Astrocyte (in vitro differentiated cells and primary cell): Measurements from ENCODE around the gene DHRS2. TPM values are rescaled to one million over a fixed set of nuclear protein-coding genes. Genes with fewer than 3 reads are reported as not detected.
A peak's percentile ranks its signal among the peaks of the same experiment; 100 is the strongest.
"Not testable (repeated sequence)": the region's sequence is repeated elsewhere in the genome, so short reads cannot be mapped to it uniquely, and the experiment has no call there.

ENCODE experiments used
- DNase-seq: peaks from one replicate; pipeline ENCODE4 v3.0.0-alpha.2; 2010; ENCODE audit warnings: low read depth
- FAIRE-seq: peaks from 2 replicates; lab custom pipeline; 2011; peaks lifted over from hg19 to GRCh38; lab: Jason Lieb, UNC
- H2AFZ ChIP-seq: 2 replicates; pipeline ENCODE4 v1.6.0; 2012; ENCODE audit warnings: low read depth, low read length, inconsistent platforms
- H3K27ac ChIP-seq: 2 replicates; pipeline ENCODE4 v1.5.1; 2011; ENCODE audit warnings: low read depth, low read length, inconsistent platforms
- H3K27me3 ChIP-seq: 2 replicates; pipeline ENCODE4 v1.6.0; 2011; ENCODE audit warnings: low read length, inconsistent platforms; ENCODE audit not compliant: insufficient read depth
- H3K36me3 ChIP-seq: 2 replicates; pipeline ENCODE4 v1.5.1; 2011; ENCODE audit warnings: low read length, inconsistent platforms; ENCODE audit not compliant: insufficient read depth
- H3K4me1 ChIP-seq: 2 replicates; pipeline ENCODE4 v1.5.1; 2011; ENCODE audit warnings: low read length, inconsistent platforms; ENCODE audit not compliant: insufficient read depth
- H3K4me2 ChIP-seq: 2 replicates; pipeline ENCODE4 v1.6.0; 2012; ENCODE audit warnings: low read length, inconsistent platforms
- H3K4me3 ChIP-seq: 2 replicates; pipeline ENCODE4 v1.5.1; 2011; ENCODE audit warnings: low read depth, mild to moderate bottlenecking, low read length, inconsistent platforms; ENCODE audit not compliant: insufficient read depth
- H3K79me2 ChIP-seq: 2 replicates; pipeline ENCODE4 v1.6.0; 2012; ENCODE audit warnings: mild to moderate bottlenecking, low read length, inconsistent platforms; ENCODE audit not compliant: insufficient read depth
- H3K9ac ChIP-seq: 2 replicates; pipeline ENCODE4 v1.6.0; 2012; ENCODE audit warnings: mild to moderate bottlenecking, low read length, inconsistent platforms
- H3K9me3 ChIP-seq: 2 replicates; pipeline ENCODE4 v1.5.1; 2012; ENCODE audit warnings: low read depth, mild to moderate bottlenecking, low read length, inconsistent platforms; ENCODE audit not compliant: insufficient read depth
- H4K20me1 ChIP-seq: 2 replicates; pipeline ENCODE4 v1.6.0; 2012; ENCODE audit warnings: low read length, inconsistent platforms; ENCODE audit not compliant: insufficient read depth
- H3K27ac Mint-ChIP-seq: one replicate; pipeline ENCODE4 v1.8.0; 2021; ENCODE audit warnings: mild to moderate bottlenecking, mixed read lengths; ENCODE audit not compliant: unreplicated experiment
- H3K27me3 Mint-ChIP-seq: one replicate; pipeline ENCODE4 v1.8.0; 2021; ENCODE audit warnings: low read depth, mixed read lengths; ENCODE audit not compliant: unreplicated experiment
- H3K36me3 Mint-ChIP-seq: one replicate; pipeline ENCODE4 v1.8.0; 2021; ENCODE audit warnings: low read depth, mixed read lengths; ENCODE audit not compliant: unreplicated experiment
- H3K4me1 Mint-ChIP-seq: one replicate; pipeline ENCODE4 v1.8.0; 2021; ENCODE audit warnings: low read depth, mixed read lengths; ENCODE audit not compliant: unreplicated experiment
- H3K4me3 Mint-ChIP-seq: one replicate; pipeline ENCODE4 v1.8.0; 2021; ENCODE audit warnings: mild to moderate bottlenecking, moderate library complexity, mixed read lengths; ENCODE audit not compliant: unreplicated experiment
- H3K9me3 Mint-ChIP-seq: one replicate; pipeline ENCODE4 v1.8.0; 2021; ENCODE audit warnings: mild to moderate bottlenecking, mixed read lengths; ENCODE audit not compliant: unreplicated experiment
- CTCF ChIP-seq: IDR thresholded peaks from 2 replicates; pipeline ENCODE4 v1.5.1; 2011; ENCODE audit warnings: low read depth, mild to moderate bottlenecking, inconsistent platforms, low read length, moderate library complexity; ENCODE audit not compliant: insufficient read depth
- EZH2 ChIP-seq: IDR thresholded peaks from 2 replicates; pipeline ENCODE4 v1.6.1; 2012; ENCODE audit warnings: mild to moderate bottlenecking, low read length, inconsistent platforms; ENCODE audit not compliant: insufficient read depth
- total RNA-seq: library from RNA; stranded (reverse); gene quantifications from 2 replicates; pipeline ENCODE4 v1.2.1, GENCODE V29; 2021

DHRS2 gene
- total RNA-seq, 1 donor from 2014 or later: 1.1 TPM

DNA sequence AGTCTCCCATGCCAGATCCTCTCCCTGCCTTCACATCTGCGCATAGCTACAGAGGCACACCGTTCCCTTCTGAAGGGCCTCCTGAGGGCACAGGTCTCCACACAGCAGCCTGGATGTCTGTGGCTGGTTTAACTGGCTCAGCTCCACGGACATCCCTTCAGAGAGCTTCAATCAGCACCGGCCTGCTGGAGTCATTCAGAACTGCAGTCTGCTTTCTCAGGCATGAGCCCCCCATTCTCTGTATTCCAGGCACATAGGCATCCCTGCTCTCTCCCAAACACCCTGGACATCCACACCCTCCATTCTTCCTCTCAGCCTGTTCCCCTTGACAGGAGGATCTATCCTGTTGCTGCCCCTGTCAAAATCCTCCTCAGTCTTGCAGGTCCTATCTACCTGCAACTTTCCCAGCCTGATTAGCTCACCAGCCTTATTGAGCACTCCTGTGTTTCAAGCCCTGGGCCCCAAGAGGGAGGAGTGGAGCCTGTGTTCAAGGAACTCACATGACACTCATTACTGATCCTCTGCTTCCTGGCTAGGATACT lies 2.9 kb upstream of the DHRS2 start:
- Histone ChIP-seq H3K27ac (no peak overlapping the region), H3K4me2 (no peak overlapping the region), H3K36me3 (no peaks in the 10 kb centered on the region), H3K9me3 (no peaks in the 10 kb centered on the region), H2AFZ (no peak overlapping the region), H4K20me1 (no peaks in the 10 kb centered on the region), H3K4me3 (no peak overlapping the region), H3K4me1 (no peaks in the 10 kb centered on the region), H3K9ac (no peak overlapping the region), H3K27me3 (no peaks in the 10 kb centered on the region), H3K79me2 (no peaks in the 10 kb centered on the region)
- H3K4me3 Mint-ChIP-seq: no peak overlapping the region
- no peak overlapping the region for H3K27ac Mint-ChIP-seq
- peaks cover 20% of the 10 kb centered on the region for H3K4me1 Mint-ChIP-seq
- FAIRE-seq: no peak
- no peaks in the 10 kb centered on the region for H3K36me3 Mint-ChIP-seq
- H3K9me3 Mint-ChIP-seq: peaks cover 9% of the 10 kb centered on the region
- TF ChIP-seq CTCF: no peak
- TF ChIP-seq EZH2: no peak
- H3K27me3 Mint-ChIP-seq: peaks cover 5% of the 10 kb centered on the region
- DNase-seq: no peak

DNA sequence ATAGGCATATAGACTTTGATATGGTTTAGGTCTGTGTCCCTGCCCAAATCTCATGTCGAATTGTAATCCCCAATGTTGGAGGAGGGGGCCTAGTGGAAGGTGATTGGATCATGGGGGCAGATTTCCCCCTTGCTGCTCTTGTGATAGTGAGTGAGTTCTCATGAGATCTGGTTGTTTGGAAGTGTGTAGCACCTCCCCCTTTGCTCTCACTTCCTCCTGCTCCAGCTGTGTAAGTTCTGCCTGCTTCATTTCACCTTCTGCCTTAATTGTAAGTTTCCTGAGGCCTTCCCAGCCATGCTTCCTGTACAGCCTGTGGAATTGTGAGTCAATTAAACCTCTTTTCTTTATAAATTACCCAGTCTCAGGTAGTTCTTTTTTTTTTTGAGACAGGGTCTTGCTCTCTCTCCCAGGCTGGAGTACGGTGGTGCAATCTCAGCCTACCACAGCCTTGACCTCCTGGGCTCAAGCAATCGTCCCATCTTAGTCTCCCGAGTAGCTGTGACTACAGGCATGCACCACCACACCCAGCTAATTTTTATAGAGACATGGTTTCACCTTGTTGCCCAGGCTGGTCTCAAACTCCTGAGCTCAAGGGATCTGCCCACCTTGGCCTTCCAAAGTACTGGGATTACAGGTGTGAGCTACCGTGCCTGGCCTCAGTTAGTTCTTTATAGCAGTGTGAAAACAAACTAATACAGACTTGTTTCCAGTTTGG lies 1.3 kb upstream of the DHRS2 start:
- H3K27me3 ChIP-seq, H3K9me3 ChIP-seq, FAIRE-seq, H3K9ac ChIP-seq, H3K4me3 Mint-ChIP-seq, H3K27me3 Mint-ChIP-seq, H3K36me3 Mint-ChIP-seq, H4K20me1 ChIP-seq, H3K4me2 ChIP-seq, H3K27ac ChIP-seq, DNase-seq, H3K4me1 ChIP-seq, H3K9me3 Mint-ChIP-seq, H3K4me3 ChIP-seq, H3K36me3 ChIP-seq, H2AFZ ChIP-seq, H3K79me2 ChIP-seq: not testable (repeated sequence)
- Mint-ChIP-seq H3K27ac (peak overlapping the region; percentile 6), H3K4me1 (peaks cover 28% of the 10 kb centered on the region)

DNA sequence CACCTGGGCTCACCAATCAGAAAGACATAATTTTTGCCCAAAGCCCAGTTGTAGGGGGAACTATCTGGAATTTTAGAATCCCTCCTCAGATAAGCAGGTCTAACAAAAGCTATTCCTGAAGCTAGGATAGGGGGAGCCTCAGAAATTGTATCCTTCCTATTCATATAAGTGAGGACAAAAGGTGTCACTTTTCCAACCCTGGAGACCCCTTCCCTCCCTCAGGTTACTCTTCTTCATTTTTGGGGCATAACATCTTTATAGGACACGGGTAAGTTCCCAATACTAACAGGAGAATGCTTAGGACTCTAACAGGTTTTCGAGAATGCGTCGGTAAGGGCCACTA lies 1.1 kb downstream of the DHRS2 start:
- H3K27ac ChIP-seq, H3K27me3 ChIP-seq, H2AFZ ChIP-seq, H3K27me3 Mint-ChIP-seq, H3K4me3 ChIP-seq, H3K4me2 ChIP-seq, H3K9ac ChIP-seq, H3K9me3 ChIP-seq, DNase-seq, H4K20me1 ChIP-seq, H3K36me3 Mint-ChIP-seq, H3K4me1 ChIP-seq, FAIRE-seq, H3K27ac Mint-ChIP-seq, H3K4me3 Mint-ChIP-seq, H3K79me2 ChIP-seq, H3K9me3 Mint-ChIP-seq, H3K36me3 ChIP-seq: not testable (repeated sequence)
- H3K4me1 Mint-ChIP-seq: peaks cover 16% of the 10 kb centered on the region

DNA sequence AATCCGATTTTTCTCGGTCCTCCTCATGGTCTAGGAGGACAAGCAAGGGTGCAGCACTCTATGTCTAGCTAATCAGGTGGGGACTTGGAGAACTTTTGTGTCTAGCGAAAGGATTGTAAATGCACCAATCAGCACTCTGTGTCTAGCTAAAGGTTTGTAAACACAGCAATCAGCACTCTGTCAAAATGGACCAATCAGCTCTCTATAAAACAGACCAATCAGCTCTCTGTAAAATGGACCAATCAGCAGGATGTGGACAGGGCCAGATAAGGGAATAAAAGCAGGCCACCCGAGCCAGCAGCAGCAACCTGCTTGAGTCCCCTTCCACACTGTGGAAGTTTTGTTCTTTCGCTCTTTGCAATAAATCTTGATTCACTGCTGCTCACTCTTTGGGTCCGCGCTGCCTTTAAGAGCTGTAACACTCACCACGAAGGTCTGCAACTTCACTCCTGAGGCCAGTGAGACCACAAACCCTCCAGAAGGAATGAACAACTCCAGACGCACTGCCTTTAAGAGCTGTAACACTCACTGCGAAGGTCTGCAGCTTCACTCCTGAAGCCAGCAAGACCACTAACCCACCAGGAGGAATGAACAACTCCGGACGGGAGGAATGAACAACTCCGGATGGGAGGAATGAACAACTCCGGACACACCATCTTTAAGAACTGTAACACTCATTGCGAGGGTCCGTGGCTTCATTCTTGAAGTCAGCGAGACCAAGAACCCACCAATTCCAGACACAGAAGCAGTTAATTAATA lies 1.7 kb downstream of the DHRS2 start:
- not testable (repeated sequence) for H2AFZ ChIP-seq, DNase-seq, H3K27ac ChIP-seq, H4K20me1 ChIP-seq, H3K79me2 ChIP-seq, H3K36me3 ChIP-seq, H3K36me3 Mint-ChIP-seq, H3K4me3 ChIP-seq, H3K4me1 ChIP-seq, H3K9me3 ChIP-seq, H3K4me2 ChIP-seq, H3K9me3 Mint-ChIP-seq, H3K27me3 Mint-ChIP-seq, H3K9ac ChIP-seq, H3K27me3 ChIP-seq, FAIRE-seq, H3K27ac Mint-ChIP-seq
- Mint-ChIP-seq H3K4me3 (peak overlapping the region; percentile 27), H3K4me1 (peaks cover 15% of the 10 kb centered on the region)
